ENCODE data around the gene MAZ. TPM values are rescaled to one million over a fixed set of nuclear protein-coding genes. Genes with fewer than 3 reads are reported as not detected.
A peak's percentile ranks its signal among the peaks of the same experiment; 100 is the strongest.

The MAZ gene
- total RNA-seq, 1 experiment from 2014 or later: 426 TPM

DNA sequence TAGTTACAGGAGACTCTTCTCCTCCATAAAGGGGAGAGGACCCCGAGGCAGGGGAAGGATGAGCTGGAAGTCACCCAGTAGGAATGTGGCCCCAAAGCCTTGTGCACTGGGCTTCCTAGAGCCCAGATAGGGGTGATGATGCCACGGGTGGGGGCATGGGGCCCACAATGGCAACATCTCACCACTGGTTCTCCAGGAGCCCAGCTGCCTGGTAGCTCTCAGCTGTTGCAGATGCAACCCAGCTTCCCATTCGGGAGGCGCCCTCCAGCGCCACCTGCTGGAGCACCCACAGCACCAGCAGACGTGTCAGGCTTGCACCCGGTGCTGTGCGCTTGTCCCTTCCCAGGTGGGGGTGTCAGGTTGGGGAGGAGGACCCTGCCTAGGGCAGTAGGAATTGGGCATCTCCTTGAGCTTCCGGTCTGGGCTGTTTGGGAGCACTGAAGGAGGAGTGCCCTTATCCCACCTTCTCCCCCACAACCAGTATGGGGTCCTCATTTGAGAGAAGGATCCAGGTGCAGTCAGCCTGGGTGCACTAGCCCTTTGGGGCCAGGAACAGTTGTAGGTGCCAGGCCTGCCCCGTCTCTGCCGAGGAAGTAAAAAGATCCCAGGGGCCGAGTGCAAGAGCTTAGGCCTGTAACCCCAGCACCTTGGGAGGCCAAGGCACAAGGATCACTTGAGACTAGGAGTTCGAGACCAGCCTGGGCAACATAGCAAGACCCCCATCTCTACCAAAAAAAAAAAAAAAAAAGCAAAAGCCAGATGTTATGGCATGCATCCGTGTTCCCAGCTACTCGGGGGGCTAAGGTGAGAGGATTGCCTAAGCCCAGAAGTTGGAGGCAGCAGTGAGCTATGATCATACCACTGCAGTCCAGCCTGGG is 42.3 kb downstream of the MAZ start:
- BruUV-seq (replicated peaks): no TSS peak
- 0 out of 2 replicates have a peak, but pooled peaks have one; percentile 38 for TF ChIP-seq SIN3A (IDR thresholded peaks at IDR 0.05; ENCODE audit: borderline replicate concordance, insufficient read depth, low read depth, low read length)
- TF ChIP-seq, protein P1, sequence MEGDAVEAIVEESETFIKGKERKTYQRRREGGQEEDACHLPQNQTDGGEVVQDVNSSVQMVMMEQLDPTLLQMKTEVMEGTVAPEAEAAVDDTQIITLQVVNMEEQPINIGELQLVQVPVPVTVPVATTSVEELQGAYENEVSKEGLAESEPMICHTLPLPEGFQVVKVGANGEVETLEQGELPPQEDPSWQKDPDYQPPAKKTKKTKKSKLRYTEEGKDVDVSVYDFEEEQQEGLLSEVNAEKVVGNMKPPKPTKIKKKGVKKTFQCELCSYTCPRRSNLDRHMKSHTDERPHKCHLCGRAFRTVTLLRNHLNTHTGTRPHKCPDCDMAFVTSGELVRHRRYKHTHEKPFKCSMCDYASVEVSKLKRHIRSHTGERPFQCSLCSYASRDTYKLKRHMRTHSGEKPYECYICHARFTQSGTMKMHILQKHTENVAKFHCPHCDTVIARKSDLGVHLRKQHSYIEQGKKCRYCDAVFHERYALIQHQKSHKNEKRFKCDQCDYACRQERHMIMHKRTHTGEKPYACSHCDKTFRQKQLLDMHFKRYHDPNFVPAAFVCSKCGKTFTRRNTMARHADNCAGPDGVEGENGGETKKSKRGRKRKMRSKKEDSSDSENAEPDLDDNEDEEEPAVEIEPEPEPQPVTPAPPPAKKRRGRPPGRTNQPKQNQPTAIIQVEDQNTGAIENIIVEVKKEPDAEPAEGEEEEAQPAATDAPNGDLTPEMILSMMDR (IDR thresholded peaks at IDR 0.05): peak; percentile 92
- no peak for TF ChIP-seq POLR2AphosphoS5 (IDR thresholded peaks at IDR 0.05; ENCODE audit: low read depth, low read length)
- no peak for TF ChIP-seq REST (IDR thresholded peaks at IDR 0.05; ENCODE audit: insufficient read depth in 1 of 2, low read depth in 2 of 2, low read length in 1 of 2)
- no peak overlapping the region for H3K4me3 ChIP-seq (ENCODE audit: low read depth in 2 of 2, low read length in 2 of 2)
- POLR2A ChIA-PET: no interaction called here
- intact Hi-C loops (cut with micrococcal nuclease; ENCODE audit: unreplicated experiment) (no loop called here), in situ Hi-C loops (cut with HindIII; ENCODE audit: low pct_unique_long_range_greater_than_20kb, low sequenced_read_pairs) (no loop called here)
- ATAC-seq (peak; percentile 91), DNase-seq (ENCODE audit: low read depth, low spot score) (peak; percentile 51)
- no peak overlapping the region for H3K27ac ChIP-seq (ENCODE audit: low read length)
- H3K9me3 ChIP-seq (ENCODE audit: control insufficient read depth, insufficient read depth, low read depth, low read length): no peaks in the 10 kb centered on the region
- H3K4me1 ChIP-seq (ENCODE audit: control insufficient read depth, insufficient read depth, low read length): no peaks in the 10 kb centered on the region
- H3K36me3 ChIP-seq (ENCODE audit: control insufficient read depth, insufficient read depth, low read length): no peaks in the 10 kb centered on the region
- CTCF ChIA-PET: interaction anchor here (0.5 to 1.2 kb wide), 15 partner anchors 8 to 244 kb away, joined by 3 to 11 read pairs (median 6); partner anchors contain the start of genes ASPHD1, MVP, SEZ6L2 and TLCD3B
- H3K27me3 ChIP-seq (ENCODE audit: control insufficient read depth, insufficient read depth, low read length): no peaks in the 10 kb centered on the region

DNA sequence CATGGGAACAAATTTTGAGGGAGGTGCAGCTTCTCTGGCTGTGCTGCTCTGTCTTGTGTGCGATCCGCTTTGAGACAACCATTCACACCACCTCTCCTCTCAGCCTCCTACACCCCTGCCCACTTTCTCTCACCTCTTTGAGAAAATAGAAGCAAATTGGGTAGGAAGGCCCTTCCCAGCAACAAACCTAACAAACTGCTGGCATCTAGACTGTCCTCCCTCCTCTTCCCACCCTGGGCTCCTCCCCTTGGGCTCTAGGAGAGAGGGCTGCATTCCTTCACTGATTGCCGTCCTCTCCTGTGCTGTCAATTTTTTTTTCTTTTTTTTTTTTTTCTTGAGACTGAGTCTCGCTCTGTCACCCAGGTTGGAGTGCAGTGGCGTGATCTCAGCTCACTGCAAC is 43.2 kb downstream of the MAZ start:
- ChIA-PET CTCF (interaction anchor here (0.6 to 0.7 kb wide), 4 partner anchors 9 to 243 kb away, joined by 4 to 11 read pairs (median 8); no protein-coding TSS in a partner anchor), POLR2A (no interaction called here)
- no peaks in the 10 kb centered on the region for H3K9me3 ChIP-seq (ENCODE audit: control insufficient read depth, insufficient read depth, low read depth, low read length)
- DNase-seq (ENCODE audit: low read depth, low spot score): no peak
- intact Hi-C loops (cut with micrococcal nuclease; ENCODE audit: unreplicated experiment) (no loop called here), in situ Hi-C loops (cut with HindIII; ENCODE audit: low pct_unique_long_range_greater_than_20kb, low sequenced_read_pairs) (no loop called here)
- no peaks in the 10 kb centered on the region for H3K4me1 ChIP-seq (ENCODE audit: control insufficient read depth, insufficient read depth, low read length)
- H3K36me3 ChIP-seq (ENCODE audit: control insufficient read depth, insufficient read depth, low read length): no peaks in the 10 kb centered on the region
- TF ChIP-seq TCF7L2 (IDR thresholded peaks at IDR 0.05; ENCODE audit: low read depth, low read length): no peak
- no peak for TF ChIP-seq POLR2AphosphoS5 (IDR thresholded peaks at IDR 0.05; ENCODE audit: low read depth, low read length)
- no peak for TF ChIP-seq SIN3A (IDR thresholded peaks at IDR 0.05; ENCODE audit: borderline replicate concordance, insufficient read depth, low read depth, low read length)
- TF ChIP-seq REST (IDR thresholded peaks at IDR 0.05; ENCODE audit: insufficient read depth in 1 of 2, low read depth in 2 of 2, low read length in 1 of 2): no peak
- TF ChIP-seq, protein P1 (IDR thresholded peaks at IDR 0.05): no peak
- H3K27me3 ChIP-seq (ENCODE audit: control insufficient read depth, insufficient read depth, low read length): no peaks in the 10 kb centered on the region
- no peak for ATAC-seq
- H3K27ac ChIP-seq (ENCODE audit: low read length): no peak overlapping the region
- no peak overlapping the region for H3K4me3 ChIP-seq (ENCODE audit: low read depth in 2 of 2, low read length in 2 of 2)
- no TSS peak for BruUV-seq (replicated peaks)
